ENCODE results near the gene VCX3A.

DNA sequence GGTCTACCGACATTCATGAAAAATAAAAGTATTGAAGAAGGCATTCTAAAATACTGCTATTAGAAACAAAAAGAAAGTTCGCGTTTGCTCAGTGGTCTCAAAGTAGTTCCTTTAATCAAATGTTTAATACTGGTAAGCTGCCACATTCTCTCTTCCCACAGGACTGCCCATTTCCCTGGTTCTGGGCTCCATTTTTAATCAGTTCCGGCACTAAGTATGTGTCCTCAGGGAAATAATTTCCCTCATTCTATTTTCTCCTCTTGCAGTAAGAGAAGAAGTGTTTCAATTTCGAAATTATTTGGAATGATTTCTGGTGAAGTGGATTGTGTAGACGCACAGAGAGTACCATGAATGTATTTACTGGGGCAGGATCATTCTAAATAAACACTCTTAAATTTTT is 17.5 kb downstream of the VCX3A start:
- TF ChIP-seq, protein P1, sequence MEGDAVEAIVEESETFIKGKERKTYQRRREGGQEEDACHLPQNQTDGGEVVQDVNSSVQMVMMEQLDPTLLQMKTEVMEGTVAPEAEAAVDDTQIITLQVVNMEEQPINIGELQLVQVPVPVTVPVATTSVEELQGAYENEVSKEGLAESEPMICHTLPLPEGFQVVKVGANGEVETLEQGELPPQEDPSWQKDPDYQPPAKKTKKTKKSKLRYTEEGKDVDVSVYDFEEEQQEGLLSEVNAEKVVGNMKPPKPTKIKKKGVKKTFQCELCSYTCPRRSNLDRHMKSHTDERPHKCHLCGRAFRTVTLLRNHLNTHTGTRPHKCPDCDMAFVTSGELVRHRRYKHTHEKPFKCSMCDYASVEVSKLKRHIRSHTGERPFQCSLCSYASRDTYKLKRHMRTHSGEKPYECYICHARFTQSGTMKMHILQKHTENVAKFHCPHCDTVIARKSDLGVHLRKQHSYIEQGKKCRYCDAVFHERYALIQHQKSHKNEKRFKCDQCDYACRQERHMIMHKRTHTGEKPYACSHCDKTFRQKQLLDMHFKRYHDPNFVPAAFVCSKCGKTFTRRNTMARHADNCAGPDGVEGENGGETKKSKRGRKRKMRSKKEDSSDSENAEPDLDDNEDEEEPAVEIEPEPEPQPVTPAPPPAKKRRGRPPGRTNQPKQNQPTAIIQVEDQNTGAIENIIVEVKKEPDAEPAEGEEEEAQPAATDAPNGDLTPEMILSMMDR (IDR thresholded peaks at IDR 0.05), result no peak
- no peak for TF ChIP-seq POLR2A (IDR thresholded peaks at IDR 0.05)

Data from thyroid gland (tissue), 4 donors.